ENCODE results near the gene ELK4.

DNA sequence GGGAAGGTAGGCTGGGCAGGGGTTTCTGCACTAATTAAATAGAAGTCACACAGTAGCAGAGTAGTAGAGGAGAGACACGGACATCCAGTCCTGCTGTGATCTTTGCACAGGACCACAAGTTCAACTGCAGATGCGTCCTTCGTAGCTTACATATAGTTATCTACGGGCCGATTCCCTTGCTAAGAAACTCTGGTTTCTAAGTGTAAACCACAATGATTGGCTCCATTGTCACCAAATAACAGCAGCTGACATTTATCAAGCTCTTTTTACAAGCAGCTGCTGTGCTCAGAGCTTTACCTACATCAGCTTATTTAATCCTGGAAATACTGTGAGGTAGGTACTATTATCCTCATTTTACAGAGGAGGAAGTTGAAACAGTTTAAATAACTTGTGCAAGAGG lies 45.4 kb upstream of the ELK4 start:
- TF ChIP-seq, protein P1, sequence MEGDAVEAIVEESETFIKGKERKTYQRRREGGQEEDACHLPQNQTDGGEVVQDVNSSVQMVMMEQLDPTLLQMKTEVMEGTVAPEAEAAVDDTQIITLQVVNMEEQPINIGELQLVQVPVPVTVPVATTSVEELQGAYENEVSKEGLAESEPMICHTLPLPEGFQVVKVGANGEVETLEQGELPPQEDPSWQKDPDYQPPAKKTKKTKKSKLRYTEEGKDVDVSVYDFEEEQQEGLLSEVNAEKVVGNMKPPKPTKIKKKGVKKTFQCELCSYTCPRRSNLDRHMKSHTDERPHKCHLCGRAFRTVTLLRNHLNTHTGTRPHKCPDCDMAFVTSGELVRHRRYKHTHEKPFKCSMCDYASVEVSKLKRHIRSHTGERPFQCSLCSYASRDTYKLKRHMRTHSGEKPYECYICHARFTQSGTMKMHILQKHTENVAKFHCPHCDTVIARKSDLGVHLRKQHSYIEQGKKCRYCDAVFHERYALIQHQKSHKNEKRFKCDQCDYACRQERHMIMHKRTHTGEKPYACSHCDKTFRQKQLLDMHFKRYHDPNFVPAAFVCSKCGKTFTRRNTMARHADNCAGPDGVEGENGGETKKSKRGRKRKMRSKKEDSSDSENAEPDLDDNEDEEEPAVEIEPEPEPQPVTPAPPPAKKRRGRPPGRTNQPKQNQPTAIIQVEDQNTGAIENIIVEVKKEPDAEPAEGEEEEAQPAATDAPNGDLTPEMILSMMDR (conservative IDR thresholded peaks at IDR 0.05), result no peak
- TF ChIP-seq ZFX (IDR thresholded peaks at IDR 0.05), result no peak
